ENCODE measurements around the gene KCNS1. TPM values are rescaled to one million over a fixed set of nuclear protein-coding genes. Genes with fewer than 3 reads are reported as not detected.
"Not testable (repeated sequence)": the region's sequence is repeated elsewhere in the genome, so short reads cannot be mapped to it uniquely, and the experiment has no call there.

Gene KCNS1
- total RNA-seq, 1 experiment from 2014 or later: not detected

- no peaks in the 10 kb centered on the region for H3K9me3 ChIP-seq (ENCODE audit: control insufficient read depth, insufficient read depth, low read depth, low read length)
- H3K4me1 ChIP-seq (ENCODE audit: control insufficient read depth, insufficient read depth, low read length): no peaks in the 10 kb centered on the region
- no TSS peak for BruUV-seq (replicated peaks)
- ATAC-seq (no peak), DNase-seq (ENCODE audit: low read depth, low spot score) (no peak)
- CTCF ChIA-PET: no interaction called here
- in situ Hi-C loops (cut with HindIII; ENCODE audit: low pct_unique_long_range_greater_than_20kb, low sequenced_read_pairs) (no loop called here), intact Hi-C loops (cut with micrococcal nuclease; ENCODE audit: unreplicated experiment) (no loop called here)
- H3K27me3 ChIP-seq (ENCODE audit: control insufficient read depth, insufficient read depth, low read length): peaks cover 13% of the 10 kb centered on the region
- H3K27ac ChIP-seq (ENCODE audit: low read length): no peak overlapping the region
- H3K4me3 ChIP-seq (ENCODE audit: low read depth in 2 of 2, low read length in 2 of 2): no peak overlapping the region
- TF ChIP-seq TCF7L2 (IDR thresholded peaks at IDR 0.05; ENCODE audit: low read depth, low read length) (no peak), SIN3A (IDR thresholded peaks at IDR 0.05; ENCODE audit: borderline replicate concordance, insufficient read depth, low read depth, low read length) (no peak), REST (IDR thresholded peaks at IDR 0.05; ENCODE audit: insufficient read depth in 1 of 2, low read depth in 2 of 2, low read length in 1 of 2) (no peak), CTCF (IDR thresholded peaks at IDR 0.05) (no peak), POLR2AphosphoS5 (IDR thresholded peaks at IDR 0.05; ENCODE audit: low read depth, low read length) (no peak)
- POLR2A ChIA-PET: no interaction called here
- no peaks in the 10 kb centered on the region for H3K36me3 ChIP-seq (ENCODE audit: control insufficient read depth, insufficient read depth, low read length)
Observed at GRCh38 chr20:45140836-45141235, 39.9 kb upstream of the KCNS1 start.

- DNase-seq (ENCODE audit: low read depth, low spot score); BruUV-seq (replicated peaks); H3K4me3 ChIP-seq (ENCODE audit: low read depth in 2 of 2, low read length in 2 of 2); ATAC-seq; H3K27ac ChIP-seq (ENCODE audit: low read length); in situ Hi-C loops (cut with HindIII; ENCODE audit: low pct_unique_long_range_greater_than_20kb, low sequenced_read_pairs); H3K4me1 ChIP-seq (ENCODE audit: control insufficient read depth, insufficient read depth, low read length); H3K9me3 ChIP-seq (ENCODE audit: control insufficient read depth, insufficient read depth, low read depth, low read length); H3K27me3 ChIP-seq (ENCODE audit: control insufficient read depth, insufficient read depth, low read length); POLR2A ChIA-PET; H3K36me3 ChIP-seq (ENCODE audit: control insufficient read depth, insufficient read depth, low read length): not testable (repeated sequence)
- intact Hi-C loops (cut with micrococcal nuclease; ENCODE audit: unreplicated experiment): loop anchor here (10.0 kb wide), 1 partner anchor 145 kb away; no protein-coding TSS in a partner anchor
- CTCF ChIA-PET: interaction anchor here (0.6 to 1.3 kb wide), 3 partner anchors 21 to 153 kb away, joined by 3 to 4 read pairs (median 4); no protein-coding TSS in a partner anchor
Observed at GRCh38 chr20:45139733-45140375, 38.9 kb upstream of the KCNS1 start.

- in situ Hi-C loops (cut with HindIII; ENCODE audit: low pct_unique_long_range_greater_than_20kb, low sequenced_read_pairs): no loop called here
- peak; percentile 83 for ATAC-seq
- POLR2A ChIA-PET: no interaction called here
Observed at GRCh38 chr20:45138561-45139300, 37.8 kb upstream of the KCNS1 start.

More at GRCh38 chr20:45138561-45139300, 37.8 kb upstream of the KCNS1 start:
- CTCF ChIA-PET: interaction anchor here (0.6 to 1.3 kb wide), 9 partner anchors 8 to 447 kb away, joined by 3 to 6 read pairs (median 3); no protein-coding TSS in a partner anchor
- H3K9me3 ChIP-seq (ENCODE audit: control insufficient read depth, insufficient read depth, low read depth, low read length): no peaks in the 10 kb centered on the region
- H3K27me3 ChIP-seq (ENCODE audit: control insufficient read depth, insufficient read depth, low read length): peaks cover 3% of the 10 kb centered on the region; the same call in 1 of the 2 replicates
- TF ChIP-seq CTCF (IDR thresholded peaks at IDR 0.05) (peak; percentile 88), POLR2AphosphoS5 (IDR thresholded peaks at IDR 0.05; ENCODE audit: low read depth, low read length) (no peak), TCF7L2 (IDR thresholded peaks at IDR 0.05; ENCODE audit: low read depth, low read length) (no peak)
- no TSS peak for BruUV-seq (replicated peaks)
- H3K36me3 ChIP-seq (ENCODE audit: control insufficient read depth, insufficient read depth, low read length): no peaks in the 10 kb centered on the region
- H3K4me3 ChIP-seq (ENCODE audit: low read depth in 2 of 2, low read length in 2 of 2): no peak overlapping the region
- intact Hi-C loops (cut with micrococcal nuclease; ENCODE audit: unreplicated experiment): loop anchor here (10.0 kb wide), 1 partner anchor 146 kb away; no protein-coding TSS in a partner anchor
- H3K27ac ChIP-seq (ENCODE audit: low read length): no peak overlapping the region
- DNase-seq (ENCODE audit: low read depth, low spot score): no peak
- H3K4me1 ChIP-seq (ENCODE audit: control insufficient read depth, insufficient read depth, low read length): no peaks in the 10 kb centered on the region

All from Panc1 (cell line).